CD4-positive, alpha-beta T cell (primary cell): ENCODE results near the gene USP12. TPM values are rescaled to one million over a fixed set of nuclear protein-coding genes. Genes with fewer than 3 reads are reported as not detected.

Source experiments
- ATAC-seq: fragments of 200-7000 bp; cut with Tn5 transposase; one replicate; pipeline ENCODE4 v1.10.0; 2022; ENCODE audit warnings: mild to moderate bottlenecking; ENCODE audit not compliant: poor library complexity
- CTCF ChIA-PET: fragments of 350-600 bp; sonication (Branson Sonifier 250); formaldehyde crosslinking; loops from one replicate; lab custom pipeline; 2021; ENCODE audit warnings: antibody characterized with exemption, inconsistent platforms; lab: Charles Lee
- POLR2A ChIA-PET: fragments of 350-600 bp; sonication (Branson Sonifier 250); formaldehyde crosslinking; loops from one replicate; lab custom pipeline; 2021; ENCODE audit warnings: antibody characterized with exemption, inconsistent platforms; lab: Charles Lee
- DNase-seq, 14 experiments: peaks; one replicate each; pipeline ENCODE4 v3.0.0-alpha.2; 2013 to 2020; ENCODE audit warnings: mixed read lengths in 2 of 14
- H3K27ac ChIP-seq, 2 donors: one replicate each; pipeline versions ENCODE4 v1.5.1 to v1.7.0; 2013; ENCODE audit warnings: low read length in 2 of 2, low read depth in 1 of 2, mild to moderate bottlenecking in 1 of 2
- H3K27me3 ChIP-seq, 2 experiments: 1 replicate in 1 of 2; 2 replicates in 1 of 2; pipeline versions ENCODE4 v1.6.1 to v1.7.0; 2013; ENCODE audit warnings: low read length in 2 of 2, control low read depth in 1 of 2, mild to moderate bottlenecking in 1 of 2, moderate library complexity in 1 of 2; ENCODE audit not compliant: insufficient read depth in 2 of 2, control insufficient read depth in 1 of 2
- H3K36me3 ChIP-seq: one replicate; pipeline ENCODE4 v1.6.1; 2013; ENCODE audit warnings: low read length, control low read depth; ENCODE audit not compliant: insufficient read depth
- H3K4me1 ChIP-seq: one replicate; pipeline ENCODE4 v1.6.1; 2013; ENCODE audit warnings: low read length, control low read depth; ENCODE audit not compliant: insufficient read depth
- H3K4me3 ChIP-seq: one replicate; pipeline ENCODE4 v1.5.1; 2013; ENCODE audit warnings: mild to moderate bottlenecking, low read length, moderate library complexity
- H3K9me3 ChIP-seq, 2 experiments: 1 replicate in 1 of 2; 2 replicates in 1 of 2; pipeline versions ENCODE4 v1.6.1 to v1.7.0; 2013; ENCODE audit warnings: low read length in 2 of 2, mild to moderate bottlenecking in 2 of 2, control low read depth in 1 of 2, moderate library complexity in 1 of 2; ENCODE audit not compliant: control insufficient read depth in 1 of 2, insufficient read depth in 1 of 2
- H3K27ac Mint-ChIP-seq: one replicate; pipeline ENCODE4 v1.8.0; 2020; ENCODE audit warnings: mixed read lengths
- H3K27me3 Mint-ChIP-seq: one replicate; pipeline ENCODE4 v1.8.0; 2021; ENCODE audit warnings: mixed read lengths
- H3K36me3 Mint-ChIP-seq: one replicate; pipeline ENCODE4 v1.8.0; 2021; ENCODE audit warnings: low read depth, mixed read lengths
- H3K4me1 Mint-ChIP-seq: one replicate; pipeline ENCODE4 v1.8.0; 2021; ENCODE audit warnings: low read depth, mixed read lengths
- H3K4me3 Mint-ChIP-seq: one replicate; pipeline ENCODE4 v1.8.0; 2020; ENCODE audit warnings: mild to moderate bottlenecking, mixed read lengths
- H3K9me3 Mint-ChIP-seq: one replicate; pipeline ENCODE4 v1.8.0; 2020; ENCODE audit warnings: mixed read lengths
- CTCF ChIP-seq: fragments of 200-600 bp; IDR thresholded peaks from one replicate; pipeline ENCODE4 v1.8.0; 2022; ENCODE audit warnings: antibody characterized with exemption, mild to moderate bottlenecking
- intact Hi-C, 2 experiments: fragments of 100-400 bp; cut with DNase I in 1 of 2; cut with micrococcal nuclease in 1 of 2; formaldehyde crosslinking; loops; one replicate each; pipeline versions ENCODE4 v1.15.1 to v1.9.0; 2023 to 2025; cut with DNase I, micrococcal nuclease
- total RNA-seq, 174 experiments: library from RNA in 2 of 174; stranded (reverse) in 2 of 174; gene quantifications; one replicate each; pipeline ENCODE4 v1.2.3 and lab custom pipeline; 2021 to 2026

USP12 gene
- total RNA-seq, 2 experiments from 2014 or later, result 56.9 to 58.8 TPM

GRCh38 chr13:27110056-27110746 is 61.4 kb downstream of the USP12 start:
- ChIA-PET POLR2A (no interaction called here), CTCF (interaction anchor here (0.6 kb wide), 1 partner anchor 30 kb away, joined by 4 read pairs; no protein-coding TSS in a partner anchor)
- Mint-ChIP-seq H3K36me3 (peaks cover 63% of the 10 kb centered on the region), H3K9me3 (no peaks in the 10 kb centered on the region), H3K4me1 (peaks cover 22% of the 10 kb centered on the region), H3K27me3 (no peaks in the 10 kb centered on the region), H3K4me3 (no peak overlapping the region), H3K27ac (no peak overlapping the region)
- no peak for TF ChIP-seq CTCF
- ATAC-seq, result no peak
- Histone ChIP-seq H3K27me3 (no peaks in the 10 kb centered on the region), H3K36me3 (peaks cover 7% of the 10 kb centered on the region), H3K4me1 (no peaks in the 10 kb centered on the region), H3K4me3 (no peak overlapping the region), H3K9me3 (no peaks in the 10 kb centered on the region), H3K27ac (no peak overlapping the region)
- DNase-seq, result no peak
- intact Hi-C loops, result no loop called here

GRCh38 chr13:27106144-27106543 is 65.5 kb downstream of the USP12 start:
- no peak for DNase-seq
- no peak for TF ChIP-seq CTCF
- no peak overlapping the region for H3K4me3 Mint-ChIP-seq
- ChIA-PET CTCF (interaction anchor here (1.5 kb wide), 1 partner anchor 22 kb away, joined by 3 read pairs; no protein-coding TSS in a partner anchor), POLR2A (no interaction called here)
- no peak overlapping the region for H3K27ac ChIP-seq
- no peak for ATAC-seq
- H3K27ac Mint-ChIP-seq, result no peak overlapping the region
- no peaks in the 10 kb centered on the region for H3K9me3 Mint-ChIP-seq
- no peaks in the 10 kb centered on the region for H3K27me3 ChIP-seq
- no peaks in the 10 kb centered on the region for H3K9me3 ChIP-seq
- intact Hi-C loops, result no loop called here
- H3K4me3 ChIP-seq, result no peak overlapping the region
- H3K36me3 Mint-ChIP-seq, result peaks cover 64% of the 10 kb centered on the region
- no peaks in the 10 kb centered on the region for H3K27me3 Mint-ChIP-seq
- H3K4me1 Mint-ChIP-seq, result peaks cover 6% of the 10 kb centered on the region
- H3K4me1 ChIP-seq, result no peaks in the 10 kb centered on the region
- H3K36me3 ChIP-seq, result peaks cover 22% of the 10 kb centered on the region

GRCh38 chr13:27104606-27105005 is 67.0 kb downstream of the USP12 start:
- peaks cover 64% of the 10 kb centered on the region for H3K36me3 Mint-ChIP-seq
- Histone ChIP-seq H3K4me3 (no peak overlapping the region), H3K36me3 (peaks cover 29% of the 10 kb centered on the region), H3K4me1 (no peaks in the 10 kb centered on the region), H3K9me3 (no peaks in the 10 kb centered on the region), H3K27ac (no peak overlapping the region), H3K27me3 (no peaks in the 10 kb centered on the region)
- ATAC-seq, result no peak
- H3K27me3 Mint-ChIP-seq, result no peaks in the 10 kb centered on the region
- intact Hi-C loops, result no loop called here
- DNase-seq, result no peak
- peaks cover 10% of the 10 kb centered on the region for H3K4me1 Mint-ChIP-seq
- ChIA-PET POLR2A (no interaction called here), CTCF (no interaction called here)
- H3K9me3 Mint-ChIP-seq, result no peaks in the 10 kb centered on the region
- H3K27ac Mint-ChIP-seq, result no peak overlapping the region
- TF ChIP-seq CTCF, result no peak
- H3K4me3 Mint-ChIP-seq, result no peak overlapping the region
